ENCODE data around the gene MGAT4D. TPM values are rescaled to one million over a fixed set of nuclear protein-coding genes. Genes with fewer than 3 reads are reported as not detected.

MGAT4D gene
- total and polyA plus RNA-seq, 2 experiments from 2014 or later, result not detected

- Mint-ChIP-seq H3K36me3 (ENCODE audit: low read depth) (no peaks in the 10 kb centered on the region), H3K27me3 (ENCODE audit: insufficient read depth, low read depth, poor library complexity) (peaks cover 2% of the 10 kb centered on the region), H3K9me3 (no peaks in the 10 kb centered on the region), H3K4me1 (no peaks in the 10 kb centered on the region), H3K4me3 (no peak overlapping the region), H3K27ac (no peak overlapping the region)
- DNase-seq (ENCODE audit: low spot score) (peak; percentile 38), ATAC-seq (peak; percentile 47; the same call in 2 of the 3 replicates)
- Histone ChIP-seq H3K27me3 (ENCODE audit: insufficient read depth) (no peaks in the 10 kb centered on the region), H3K4me1 (ENCODE audit: insufficient read depth) (no peaks in the 10 kb centered on the region), H3K4me2 (no peak overlapping the region), H3K79me2 (replicated peaks; ENCODE audit: insufficient read depth) (no peaks in the 10 kb centered on the region), H3K4me3 (no peak overlapping the region), H3K9me2 (ENCODE audit: insufficient read depth) (no peaks in the 10 kb centered on the region), H3K27ac (ENCODE audit: low read depth) (no peak overlapping the region), H3F3A (replicated peaks; ENCODE audit: low read depth) (no peaks in the 10 kb centered on the region), H3K36me3 (ENCODE audit: insufficient read depth) (no peaks in the 10 kb centered on the region), H4K20me1 (replicated peaks; ENCODE audit: insufficient read depth) (no peaks in the 10 kb centered on the region), H2AFZ (no peak overlapping the region)
- TF ChIP-seq JUNB (IDR thresholded peaks at IDR 0.05; ENCODE audit: unreplicated experiment) (no peak), EZH2 (IDR thresholded peaks at IDR 0.05; ENCODE audit: low read depth, unreplicated experiment) (no peak), CTCF (conservative IDR thresholded peaks at IDR 0.05; ENCODE audit: low read depth in 2 of 2) (peak; percentile 44 to 55)
These were observed 102.4 kb downstream of the MGAT4D start for GRCh38 chr4:140395668-140396067.

Other genes with a start within 250 kb of the MGAT4D start
- 47.2 and 57.3 TPM in 2 replicates for gene SCOC, start 124.6 kb downstream of the MGAT4D start, total RNA-seq (2014; rRNA removed; shearing (Covaris generic))
- gene SCOC, start 124.6 kb downstream of the MGAT4D start, polyA plus RNA-seq (2016; fragmentation: Nextera tagmentation; extraction: Ambion mirVana), result 52.8 and 59.5 TPM in 2 replicates
- gene CLGN, start 70.6 kb downstream of the MGAT4D start, total RNA-seq (2014; rRNA removed; shearing (Covaris generic)), result 2.5 and 4.0 TPM in 2 replicates
- gene CLGN, start 70.6 kb downstream of the MGAT4D start, polyA plus RNA-seq (2016; fragmentation: Nextera tagmentation; extraction: Ambion mirVana), result 3.8 and 5.2 TPM in 2 replicates
- 22.7 and 28.9 TPM in 2 replicates for gene ELMOD2, start 25.9 kb upstream of the MGAT4D start, total RNA-seq (2014; rRNA removed; shearing (Covaris generic))
- 11.9 and 17.9 TPM in 2 replicates for gene ELMOD2, start 25.9 kb upstream of the MGAT4D start, polyA plus RNA-seq (2016; fragmentation: Nextera tagmentation; extraction: Ambion mirVana)
- 0.21 TPM in 1 of 2 replicates, not detected in the other for gene UCP1, start 70.7 kb upstream of the MGAT4D start, total RNA-seq (2014; rRNA removed; shearing (Covaris generic))
- gene UCP1, start 70.7 kb upstream of the MGAT4D start, polyA plus RNA-seq (2016; fragmentation: Nextera tagmentation; extraction: Ambion mirVana), result 0.40 TPM in 1 of 2 replicates, not detected in the other

Data from GM23338 (cell line).